ENCODE measurements around the gene ZNF883. TPM values are rescaled to one million over a fixed set of nuclear protein-coding genes. Genes with fewer than 3 reads are reported as not detected.

Gene ZNF883
- polyA plus RNA-seq, 4 donors: 9.1 to 13.1 (median 10.0) TPM

DNA sequence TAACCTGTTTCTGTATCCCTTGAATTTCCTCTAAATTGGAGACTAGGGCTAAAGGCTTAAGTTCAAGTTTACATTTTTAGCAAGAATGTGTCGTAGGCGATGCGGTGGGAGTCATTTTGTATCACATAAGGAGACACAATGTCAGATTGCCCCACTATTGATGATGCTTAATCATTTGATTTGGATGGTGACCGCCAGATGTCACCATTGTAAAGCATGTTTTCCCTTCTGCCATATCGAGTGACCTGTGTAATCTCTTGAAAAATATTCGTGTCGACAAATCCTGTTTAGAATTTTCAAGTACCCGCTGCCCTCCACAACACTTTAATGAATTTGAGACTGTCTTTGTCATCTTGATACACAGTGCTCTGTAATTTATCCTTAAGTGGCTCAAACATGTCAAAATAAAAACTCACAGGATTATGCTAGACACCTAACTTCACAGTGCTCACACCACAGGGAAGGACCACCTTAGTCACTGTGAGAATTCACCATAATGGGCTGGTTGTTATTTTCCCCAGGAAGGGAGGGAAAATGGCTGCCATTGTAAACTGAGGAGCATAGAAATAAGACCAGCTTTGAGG lies 86.8 kb downstream of the ZNF883 start:
- DNase-seq (ENCODE audit: low read depth in 4 of 4, low spot score in 3 of 4): no peak

DNA sequence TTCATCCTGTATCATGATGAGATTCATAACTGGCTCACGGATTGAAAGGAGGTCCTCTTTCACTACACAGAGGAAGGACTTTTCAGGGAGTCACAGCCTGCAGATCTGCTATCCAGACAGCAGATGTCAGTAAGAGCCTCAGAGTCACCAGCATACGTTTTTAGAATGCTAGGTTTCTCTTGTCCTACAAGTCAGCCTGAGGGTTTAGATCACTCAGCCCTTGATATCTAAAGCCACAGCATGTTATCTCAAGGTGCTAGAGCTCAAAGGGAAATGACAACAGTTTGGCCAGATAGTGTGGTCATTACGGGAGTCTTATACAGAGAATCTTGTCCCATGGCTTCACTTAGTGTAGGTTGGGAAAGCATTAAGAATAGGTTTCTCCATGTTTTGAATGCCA lies 90.4 kb downstream of the ZNF883 start:
- no peak for DNase-seq (ENCODE audit: low read depth in 4 of 4, low spot score in 3 of 4)

- DNase-seq (ENCODE audit: low read depth in 4 of 4, low spot score in 3 of 4): no peak
Measured at GRCh38 chr9:112917987-112918362, 94.0 kb downstream of the ZNF883 start.

GRCh38 chr9:112917047-112917986 lies 94.7 kb downstream of the ZNF883 start:
- DNase-seq (ENCODE audit: low read depth in 4 of 4, low spot score in 3 of 4): no peak

GRCh38 chr9:112914524-112914923 lies 97.5 kb downstream of the ZNF883 start:
- no peak for DNase-seq (ENCODE audit: low read depth in 4 of 4, low spot score in 3 of 4)

DNA sequence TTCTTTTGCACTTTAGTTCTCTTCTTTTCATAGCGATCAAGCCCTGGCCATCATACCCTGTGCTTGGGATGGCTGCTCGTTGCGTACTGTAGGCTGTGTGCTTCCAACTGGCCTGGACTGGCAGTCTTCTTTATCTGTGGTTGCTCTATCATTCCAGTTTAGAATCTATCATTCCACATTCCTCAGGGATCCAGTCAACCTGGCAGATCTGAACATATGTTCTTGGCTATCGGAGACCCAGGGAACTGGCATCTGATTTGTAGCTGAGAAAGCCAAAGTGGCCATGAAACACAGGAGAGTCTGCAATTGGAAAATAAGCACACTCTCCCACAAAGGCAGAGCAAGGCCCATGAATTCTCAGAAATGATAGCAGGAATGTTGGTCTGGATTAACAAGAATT lies 98.7 kb downstream of the ZNF883 start:
- no peak for DNase-seq (ENCODE audit: low read depth in 4 of 4, low spot score in 3 of 4)

- no peak for DNase-seq (ENCODE audit: low read depth in 4 of 4, low spot score in 3 of 4)
Measured at GRCh38 chr9:112912636-112913035, 99.4 kb downstream of the ZNF883 start.

DNA sequence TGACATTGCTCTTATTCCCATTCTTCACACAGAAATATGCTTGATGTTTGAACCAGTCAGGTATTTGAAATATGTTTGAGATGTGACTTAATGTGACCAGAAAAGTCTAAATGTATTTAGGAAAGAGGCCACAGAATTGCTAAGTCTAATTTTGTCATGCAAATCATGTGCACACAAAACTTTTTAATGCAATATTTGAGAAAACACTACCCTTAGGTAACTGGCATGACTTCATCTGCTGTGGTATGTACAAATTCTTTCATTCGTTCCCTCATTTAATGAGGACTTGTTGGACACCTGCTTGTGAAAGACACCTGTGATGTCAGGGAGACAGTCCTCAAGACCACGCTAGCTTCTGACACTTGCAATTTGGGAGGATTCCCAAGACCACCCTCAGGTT lies 100.3 kb downstream of the ZNF883 start:
- no peak for DNase-seq (ENCODE audit: low read depth in 4 of 4, low spot score in 3 of 4)

Other genes with a start within 250 kb of the ZNF883 start
- gene SLC46A2, start 121.3 kb downstream of the ZNF883 start, polyA plus RNA-seq (ENCODE audit: insufficient read length in 4 of 4): under 1 TPM in 3 of 4 donors, not detected in 1; 0.10 to 0.47 (median 0.29) TPM
- 10 to 100 TPM; 10.9 to 18.1 (median 12.7) TPM for gene ZFP37, start 44.5 kb upstream of the ZNF883 start, polyA plus RNA-seq (ENCODE audit: insufficient read length in 4 of 4)
- gene SLC31A2, start 138.8 kb upstream of the ZNF883 start, polyA plus RNA-seq (ENCODE audit: insufficient read length in 4 of 4): 1 to 10 TPM; 2.4 to 4.2 (median 3.5) TPM
- gene FKBP15, start 209.1 kb upstream of the ZNF883 start, polyA plus RNA-seq (ENCODE audit: insufficient read length in 4 of 4): 10 to 100 TPM; 28.7 to 31.6 (median 31.0) TPM
- 10 to 100 TPM; 20.3 to 28.5 (median 22.3) TPM for gene SLC31A1, start 209.4 kb upstream of the ZNF883 start, polyA plus RNA-seq (ENCODE audit: insufficient read length in 4 of 4)